Upper lobe of left lung (tissue), 4 donors: ENCODE results near the gene RPL7L1.

Experiments used
- EP300 ChIP-seq, 4 donors: sonication (generic); formaldehyde crosslinking; IDR thresholded peaks; one replicate each; pipeline ENCODE4 v1.5.1; 2017; ENCODE audit warnings: antibody characterized with exemption in 4 of 4, control low read depth in 2 of 4
- TF ChIP-seq, protein P1 (sequence below), 6 experiments: fragments of 450-650 bp in 4 of 6; fragments of 200-600 bp in 2 of 6; sonication (generic) in 2 of 6; IDR thresholded peaks; one replicate each; pipeline ENCODE4 v1.5.1; 2016 to 2019; ENCODE audit warnings: antibody characterized with exemption in 6 of 6

DNA sequence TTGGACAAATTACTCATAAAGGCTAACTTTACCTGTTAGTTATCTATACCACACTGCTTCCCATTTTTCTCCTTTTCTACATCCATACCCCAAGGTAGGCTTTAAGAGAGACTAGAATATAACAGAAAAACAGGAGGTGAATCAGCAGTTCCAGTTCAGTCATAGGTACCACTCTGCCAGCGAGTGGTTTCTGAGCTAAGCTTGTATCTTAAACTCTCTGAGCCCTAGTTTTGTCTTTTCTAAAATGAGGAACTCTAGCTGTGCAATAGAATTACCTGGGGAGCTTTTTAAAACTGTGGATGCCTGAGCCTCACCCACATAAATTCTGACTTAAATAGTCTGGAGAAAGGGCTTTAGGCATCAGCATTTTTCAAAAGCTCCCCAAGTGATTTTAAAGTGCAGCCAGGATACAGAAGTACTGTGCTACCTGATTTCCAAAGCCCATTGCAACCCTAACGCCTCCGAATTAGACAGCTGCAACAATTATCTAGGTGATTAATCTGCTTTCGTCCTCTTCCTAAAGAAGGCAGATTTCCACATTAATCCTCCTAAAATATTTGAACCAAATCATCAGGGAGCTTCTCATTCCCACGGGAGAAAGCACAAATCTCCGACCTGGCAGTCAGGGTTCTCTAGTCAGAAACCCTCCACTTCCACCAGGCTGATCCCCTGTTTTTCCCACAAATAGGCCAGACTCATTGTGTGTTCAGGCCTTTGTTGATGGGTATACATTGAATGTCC lies 37.4 kb upstream of the RPL7L1 start:
- TF ChIP-seq, protein P1, sequence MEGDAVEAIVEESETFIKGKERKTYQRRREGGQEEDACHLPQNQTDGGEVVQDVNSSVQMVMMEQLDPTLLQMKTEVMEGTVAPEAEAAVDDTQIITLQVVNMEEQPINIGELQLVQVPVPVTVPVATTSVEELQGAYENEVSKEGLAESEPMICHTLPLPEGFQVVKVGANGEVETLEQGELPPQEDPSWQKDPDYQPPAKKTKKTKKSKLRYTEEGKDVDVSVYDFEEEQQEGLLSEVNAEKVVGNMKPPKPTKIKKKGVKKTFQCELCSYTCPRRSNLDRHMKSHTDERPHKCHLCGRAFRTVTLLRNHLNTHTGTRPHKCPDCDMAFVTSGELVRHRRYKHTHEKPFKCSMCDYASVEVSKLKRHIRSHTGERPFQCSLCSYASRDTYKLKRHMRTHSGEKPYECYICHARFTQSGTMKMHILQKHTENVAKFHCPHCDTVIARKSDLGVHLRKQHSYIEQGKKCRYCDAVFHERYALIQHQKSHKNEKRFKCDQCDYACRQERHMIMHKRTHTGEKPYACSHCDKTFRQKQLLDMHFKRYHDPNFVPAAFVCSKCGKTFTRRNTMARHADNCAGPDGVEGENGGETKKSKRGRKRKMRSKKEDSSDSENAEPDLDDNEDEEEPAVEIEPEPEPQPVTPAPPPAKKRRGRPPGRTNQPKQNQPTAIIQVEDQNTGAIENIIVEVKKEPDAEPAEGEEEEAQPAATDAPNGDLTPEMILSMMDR (IDR thresholded peaks at IDR 0.05), result no peak
- TF ChIP-seq EP300 (IDR thresholded peaks at IDR 0.05), result no peak
